ENCODE data around the gene PEX26.
A peak's percentile ranks its signal among the peaks of the same experiment; 100 is the strongest.

Gene PEX26

GRCh38 chr22:18110954-18111758 is 33.4 kb downstream of the PEX26 start:
- Histone ChIP-seq H3K9ac (ENCODE audit: low read depth, low read length) (peak overlapping the region; percentile 13; the same call in 1 of the 2 replicates), H3K4me2 (ENCODE audit: insufficient read depth, low read length) (peak overlapping the region; percentile 58), H3K27me3 (ENCODE audit: insufficient read depth, low read length, poor library complexity) (peaks cover 13% of the 10 kb centered on the region), H3K36me3 (ENCODE audit: insufficient read depth, low read length) (no peaks in the 10 kb centered on the region), H4K20me1 (ENCODE audit: insufficient read depth, low read length) (0 out of 2 replicates have a peak, but pooled peaks cover 7% of the 10 kb centered on the region), H3K79me2 (ENCODE audit: insufficient read depth, low read length) (no peaks in the 10 kb centered on the region), H3K4me1 (ENCODE audit: insufficient read depth, low read length) (peaks cover 13% of the 10 kb centered on the region), H2AFZ (ENCODE audit: low read depth, low read length) (0 out of 2 replicates have a peak overlapping the region, but pooled peaks have one; percentile 1), H3K27ac (ENCODE audit: low read length) (no peak overlapping the region), H3K4me3 (ENCODE audit: low read depth in 1 of 2, low read length in 2 of 2) (peak overlapping the region in 1 of 2 experiments; percentile 29; a peak in 2 of 4 replicates), H3K9me3 (ENCODE audit: insufficient read depth, low read length, severe bottlenecking) (no peaks in the 10 kb centered on the region)
- no peak for DNase-seq
- no peak for TF ChIP-seq EZH2 (IDR thresholded peaks at IDR 0.05; ENCODE audit: borderline replicate concordance, low read depth, low read length, severe bottlenecking)
- TF ChIP-seq CTCF (IDR thresholded peaks at IDR 0.05; ENCODE audit: borderline replicate concordance, extremely low read depth, low read length, poor library complexity, severe bottlenecking) = no peak
- no peak for ATAC-seq (ENCODE audit: insufficient read depth, low read depth)

GRCh38 chr22:18111759-18112330 is 34.1 kb downstream of the PEX26 start:
- H2AFZ ChIP-seq (ENCODE audit: low read depth, low read length) = no peak overlapping the region
- H3K4me2 ChIP-seq (ENCODE audit: insufficient read depth, low read length) = no peak overlapping the region
- TF ChIP-seq EZH2 (IDR thresholded peaks at IDR 0.05; ENCODE audit: borderline replicate concordance, low read depth, low read length, severe bottlenecking) = no peak
- TF ChIP-seq CTCF (IDR thresholded peaks at IDR 0.05; ENCODE audit: borderline replicate concordance, extremely low read depth, low read length, poor library complexity, severe bottlenecking) = no peak
- H3K4me3 ChIP-seq (ENCODE audit: low read depth in 1 of 2, low read length in 2 of 2) = no peak overlapping the region
- no peak overlapping the region for H3K27ac ChIP-seq (ENCODE audit: low read length)
- ATAC-seq (ENCODE audit: insufficient read depth, low read depth) = no peak
- no peaks in the 10 kb centered on the region for H3K79me2 ChIP-seq (ENCODE audit: insufficient read depth, low read length)
- no peaks in the 10 kb centered on the region for H3K9me3 ChIP-seq (ENCODE audit: insufficient read depth, low read length, severe bottlenecking)
- peaks cover 13% of the 10 kb centered on the region for H3K4me1 ChIP-seq (ENCODE audit: insufficient read depth, low read length)
- no peak overlapping the region for H3K9ac ChIP-seq (ENCODE audit: low read depth, low read length)
- 0 out of 2 replicates have a peak, but pooled peaks cover 7% of the 10 kb centered on the region for H4K20me1 ChIP-seq (ENCODE audit: insufficient read depth, low read length)
- H3K27me3 ChIP-seq (ENCODE audit: insufficient read depth, low read length, poor library complexity) = peaks cover 13% of the 10 kb centered on the region
- no peaks in the 10 kb centered on the region for H3K36me3 ChIP-seq (ENCODE audit: insufficient read depth, low read length)
- no peak for DNase-seq

- H3K36me3 ChIP-seq (ENCODE audit: insufficient read depth, low read length) = no peaks in the 10 kb centered on the region
- no peak overlapping the region for H3K27ac ChIP-seq (ENCODE audit: low read length)
- no peak for ATAC-seq (ENCODE audit: insufficient read depth, low read depth)
- 0 out of 2 replicates have a peak, but pooled peaks cover 7% of the 10 kb centered on the region for H4K20me1 ChIP-seq (ENCODE audit: insufficient read depth, low read length)
- no peak overlapping the region for H3K9ac ChIP-seq (ENCODE audit: low read depth, low read length)
- no peak overlapping the region for H3K4me2 ChIP-seq (ENCODE audit: insufficient read depth, low read length)
- H3K9me3 ChIP-seq (ENCODE audit: insufficient read depth, low read length, severe bottlenecking) = no peaks in the 10 kb centered on the region
- H3K27me3 ChIP-seq (ENCODE audit: insufficient read depth, low read length, poor library complexity) = peaks cover 13% of the 10 kb centered on the region
- no peak overlapping the region for H2AFZ ChIP-seq (ENCODE audit: low read depth, low read length)
- no peak for DNase-seq
- H3K4me1 ChIP-seq (ENCODE audit: insufficient read depth, low read length) = peaks cover 13% of the 10 kb centered on the region
- no peaks in the 10 kb centered on the region for H3K79me2 ChIP-seq (ENCODE audit: insufficient read depth, low read length)
- no peak overlapping the region for H3K4me3 ChIP-seq (ENCODE audit: low read depth in 1 of 2, low read length in 2 of 2)
- TF ChIP-seq CTCF (IDR thresholded peaks at IDR 0.05; ENCODE audit: borderline replicate concordance, extremely low read depth, low read length, poor library complexity, severe bottlenecking) (no peak), EZH2 (IDR thresholded peaks at IDR 0.05; ENCODE audit: borderline replicate concordance, low read depth, low read length, severe bottlenecking) (no peak)
These were observed 34.6 kb downstream of the PEX26 start for GRCh38 chr22:18112440-18112839.

All from DND-41 (cell line).